RPMI7951 (cell line): ENCODE results near the gene KLHDC4. TPM values are rescaled to one million over a fixed set of nuclear protein-coding genes. Genes with fewer than 3 reads are reported as not detected.

Experiments used
- DNase-seq: peaks from one replicate; pipeline ENCODE4 v3.0.0-alpha.2; 2012; ENCODE audit warnings: low read depth
- total RNA-seq: library from RNA; depleted of rRNA; stranded (reverse); fragments of >200 nt; shearing (Covaris generic); gene quantifications from 2 replicates; pipeline ENCODE4 v1.2.3, GENCODE V29; 2014

The KLHDC4 gene
- total RNA-seq, 1 experiment from 2014 or later = 16.0 TPM

- DNase-seq = no peak
These were observed 67.0 kb downstream of the KLHDC4 start for GRCh38 chr16:87698676-87699199.

GRCh38 chr16:87698241-87698640 lies 67.5 kb downstream of the KLHDC4 start:
- DNase-seq = no peak

- no peak for DNase-seq
These were observed 68.0 kb downstream of the KLHDC4 start for GRCh38 chr16:87697792-87698191.

GRCh38 chr16:87697256-87697655 lies 68.5 kb downstream of the KLHDC4 start:
- no peak for DNase-seq

- no peak for DNase-seq
These were observed 69.1 kb downstream of the KLHDC4 start for GRCh38 chr16:87696726-87697125.

- no peak for DNase-seq
These were observed 70.3 kb downstream of the KLHDC4 start for GRCh38 chr16:87695534-87695933.

GRCh38 chr16:87694441-87695125 lies 71.2 kb downstream of the KLHDC4 start:
- no peak for DNase-seq

- DNase-seq = no peak
These were observed 72.0 kb downstream of the KLHDC4 start for GRCh38 chr16:87693827-87694226.

GRCh38 chr16:87692756-87693155 lies 73.0 kb downstream of the KLHDC4 start:
- no peak for DNase-seq

- no peak for DNase-seq
These were observed 73.6 kb downstream of the KLHDC4 start for GRCh38 chr16:87692176-87692575.

GRCh38 chr16:87691686-87692079 lies 74.1 kb downstream of the KLHDC4 start:
- no peak for DNase-seq

GRCh38 chr16:87690911-87691685 lies 74.7 kb downstream of the KLHDC4 start:
- DNase-seq = no peak

- DNase-seq = no peak
These were observed 75.8 kb downstream of the KLHDC4 start for GRCh38 chr16:87689956-87690465.

GRCh38 chr16:87688876-87689815 lies 76.6 kb downstream of the KLHDC4 start:
- DNase-seq = no peak

GRCh38 chr16:87687998-87688529 lies 77.7 kb downstream of the KLHDC4 start:
- DNase-seq = no peak

GRCh38 chr16:87687126-87687910 lies 78.5 kb downstream of the KLHDC4 start:
- DNase-seq = peak; percentile 45

- no peak for DNase-seq
These were observed 79.1 kb downstream of the KLHDC4 start for GRCh38 chr16:87686697-87687096.

GRCh38 chr16:87685766-87686165 lies 80.0 kb downstream of the KLHDC4 start:
- no peak for DNase-seq

GRCh38 chr16:87685405-87685755 lies 80.4 kb downstream of the KLHDC4 start:
- DNase-seq = no peak

GRCh38 chr16:87684711-87685404 lies 80.9 kb downstream of the KLHDC4 start:
- DNase-seq = no peak
